HAP-1 (cell line): ENCODE measurements around the gene ACOX3.
A peak's percentile ranks its signal among the peaks of the same experiment; 100 is the strongest.
"Not testable (repeated sequence)": the region's sequence is repeated elsewhere in the genome, so short reads cannot be mapped to it uniquely, and the experiment has no call there.

Experiments used
- DNase-seq, 2 experiments: peaks; one replicate each; pipeline ENCODE4 v3.0.0-alpha.2; 2016 to 2020; ENCODE audit warnings: low spot score in 2 of 2
- H3K27me3 ChIP-seq: fragments of 250-450 bp; sonication (Bioruptor Pico); 2 replicates; pipeline ENCODE4 v1.5.1; 2020; ENCODE audit warnings: low read depth, mild to moderate bottlenecking, moderate library complexity
- H3K36me3 ChIP-seq: fragments of 250-450 bp; sonication (Bioruptor Pico); replicated peaks from 2 replicates; pipeline ENCODE4 v1.5.1; 2020; ENCODE audit warnings: mild to moderate bottlenecking
- H3K4me1 ChIP-seq: fragments of 250-450 bp; sonication (Bioruptor Pico); 2 replicates; pipeline ENCODE4 v1.5.1; 2020; ENCODE audit warnings: mild to moderate bottlenecking
- H3K4me3 ChIP-seq: fragments of 250-450 bp; sonication (Bioruptor Pico); 2 replicates; pipeline ENCODE4 v1.5.1; 2020; ENCODE audit warnings: mild to moderate bottlenecking, moderate library complexity
- H3K9me3 ChIP-seq: fragments of 250-450 bp; sonication (Bioruptor Pico); 2 replicates; pipeline ENCODE4 v1.5.1; 2020; ENCODE audit warnings: mild to moderate bottlenecking, moderate library complexity
- in situ Hi-C: fragments of 300-500 bp; cut with MboI; formaldehyde crosslinking; loops from 3 replicates; pipeline ENCODE4 v1.14.3; 2020; ENCODE audit warnings: low sequenced_read_pairs, inconsistent platforms, mixed read lengths

The ACOX3 gene

DNA sequence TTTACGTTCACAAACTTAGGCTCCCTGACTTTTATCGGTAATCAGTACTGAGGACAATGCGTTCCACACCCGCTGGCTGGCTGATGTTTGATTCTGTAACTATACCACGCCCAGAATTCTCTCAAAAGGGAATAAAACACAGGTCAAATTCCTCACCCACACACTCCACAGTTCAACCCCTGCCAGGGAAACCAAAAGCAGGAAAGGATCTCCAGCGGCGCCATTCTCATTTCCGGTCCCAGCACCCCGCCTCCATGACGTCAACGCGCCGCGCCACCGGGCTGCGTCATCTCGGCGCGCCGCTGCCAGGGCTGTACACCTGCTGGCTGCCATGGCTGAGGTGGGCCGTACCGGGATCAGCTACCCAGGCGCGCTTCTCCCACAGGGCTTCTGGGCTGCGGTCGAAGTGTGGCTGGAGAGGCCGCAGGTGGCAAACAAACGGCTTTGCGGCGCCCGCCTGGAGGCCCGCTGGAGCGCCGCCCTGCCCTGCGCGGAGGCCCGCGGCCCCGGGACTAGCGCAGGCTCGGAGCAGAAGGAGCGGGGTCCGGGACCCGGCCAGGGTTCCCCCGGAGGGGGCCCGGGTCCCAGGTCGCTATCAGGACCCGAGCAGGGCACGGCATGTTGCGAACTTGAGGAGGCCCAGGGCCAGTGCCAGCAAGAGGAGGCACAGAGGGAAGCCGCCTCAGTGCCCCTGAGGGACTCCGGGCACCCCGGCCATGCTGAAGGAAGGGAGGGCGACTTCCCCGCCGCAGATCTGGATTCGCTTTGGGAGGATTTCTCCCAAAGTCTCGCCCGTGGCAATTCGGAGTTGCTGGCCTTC lies at the start of gene ACOX3, which contains the start of gene TRMT44:
Gene ACOX3, minus strand, starts transcription at position 232 of the 820 bp plus-strand sequence. CDS start 24,202 bp downstream, outside the sequence.
Gene TRMT44, plus strand, starts transcription at position 286 of the 820 bp plus-strand sequence. Its CDS starts 46 bp downstream, at position 332.
- Histone ChIP-seq H3K9me3 (no peaks in the 10 kb centered on the region; the same call in 1 of the 2 replicates), H3K27me3 (no peaks in the 10 kb centered on the region), H3K4me3 (peak within 1 kb of the TSS; percentile 80), H3K36me3 (no peaks in the 10 kb centered on the region; the same call in 1 of the 2 replicates), H3K4me1 (peaks cover 8% of the 10 kb centered on the region; the same call in 1 of the 2 replicates)
- in situ Hi-C loops = no loop called here
- peak; percentile 69 to 92 for DNase-seq

DNA sequence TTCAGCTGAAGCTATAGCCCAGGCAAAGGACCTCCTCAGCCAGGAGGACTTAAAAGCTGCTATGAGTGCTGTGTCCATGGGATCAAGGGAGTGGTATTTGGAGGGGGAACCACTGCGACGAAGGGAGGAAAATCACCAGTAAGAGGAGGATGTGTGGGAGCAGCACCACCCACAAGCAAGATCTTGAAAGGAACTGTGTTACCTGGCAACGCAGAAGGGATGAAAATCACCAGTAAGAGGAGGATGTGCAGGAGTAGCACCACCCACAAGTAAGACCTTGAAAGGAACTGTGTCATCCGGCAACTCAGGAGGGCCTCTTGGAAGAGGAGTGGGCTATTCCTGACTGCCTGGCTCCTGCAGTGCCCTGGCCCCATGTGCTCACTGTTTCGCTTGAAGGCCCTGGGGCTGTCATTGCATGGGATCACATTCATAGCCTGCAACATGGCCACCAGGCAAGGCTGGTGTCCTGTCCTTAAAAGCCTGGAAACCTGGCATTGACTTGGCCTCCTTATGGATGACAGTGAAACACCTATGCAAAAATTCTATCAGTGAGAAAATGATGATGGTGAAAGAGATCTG lies 48.4 kb upstream of the ACOX3 start:
- no peaks in the 10 kb centered on the region for H3K9me3 ChIP-seq
- H3K36me3 ChIP-seq = no peaks in the 10 kb centered on the region
- in situ Hi-C loops = no loop called here
- peaks cover 8% of the 10 kb centered on the region for H3K4me1 ChIP-seq
- no peak overlapping the region for H3K4me3 ChIP-seq
- DNase-seq = no peak
- H3K27me3 ChIP-seq = no peaks in the 10 kb centered on the region

DNA sequence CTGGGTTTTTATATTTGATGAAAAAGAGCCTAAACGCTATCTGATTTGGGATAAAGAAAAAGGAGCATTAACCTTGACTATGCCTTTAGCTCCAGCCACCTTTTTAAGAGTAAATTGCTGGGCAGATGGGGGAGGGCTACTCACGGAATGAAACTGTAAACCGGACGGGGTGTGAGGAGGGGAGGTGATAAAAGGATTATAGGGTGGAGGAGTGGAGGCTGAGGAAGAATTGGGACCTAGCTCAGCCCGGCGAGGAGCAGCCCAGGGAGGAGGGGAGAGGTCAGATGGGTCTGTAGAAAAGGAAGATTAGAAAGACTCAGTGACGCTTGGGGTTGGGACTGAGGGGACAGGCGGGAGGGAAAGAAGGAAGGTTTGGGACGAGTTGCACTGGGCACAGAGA lies 46.1 kb upstream of the ACOX3 start:
- H3K4me1 ChIP-seq, H3K9me3 ChIP-seq, H3K4me3 ChIP-seq, DNase-seq, H3K27me3 ChIP-seq, H3K36me3 ChIP-seq, in situ Hi-C loops: not testable (repeated sequence)

DNA sequence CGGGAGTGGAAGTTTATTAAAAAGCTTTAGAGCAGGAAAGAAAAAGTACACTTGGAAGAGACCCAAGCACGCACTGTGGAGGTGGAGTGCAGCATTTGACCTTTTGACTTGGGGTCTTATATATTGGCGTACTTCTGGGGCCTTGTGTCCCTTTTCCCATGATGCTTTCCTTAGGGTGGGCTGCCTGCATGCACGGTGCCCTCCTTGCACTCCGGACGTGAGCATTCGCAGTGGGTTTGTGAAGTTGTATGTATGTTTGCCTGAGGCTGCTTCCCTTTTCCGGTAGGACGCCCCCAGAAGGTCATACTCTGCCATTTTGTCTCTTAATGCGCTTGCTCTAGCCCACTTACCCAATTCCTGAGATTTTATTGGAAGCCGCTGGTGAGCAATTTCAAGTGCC lies 39.7 kb upstream of the ACOX3 start:
- in situ Hi-C loops = no loop called here
- no peaks in the 10 kb centered on the region for H3K27me3 ChIP-seq
- no peak overlapping the region for H3K4me3 ChIP-seq
- no peak for DNase-seq
- H3K36me3 ChIP-seq = peaks cover 3% of the 10 kb centered on the region; the same call in 1 of the 2 replicates
- peaks cover 10% of the 10 kb centered on the region for H3K4me1 ChIP-seq
- no peaks in the 10 kb centered on the region for H3K9me3 ChIP-seq

DNA sequence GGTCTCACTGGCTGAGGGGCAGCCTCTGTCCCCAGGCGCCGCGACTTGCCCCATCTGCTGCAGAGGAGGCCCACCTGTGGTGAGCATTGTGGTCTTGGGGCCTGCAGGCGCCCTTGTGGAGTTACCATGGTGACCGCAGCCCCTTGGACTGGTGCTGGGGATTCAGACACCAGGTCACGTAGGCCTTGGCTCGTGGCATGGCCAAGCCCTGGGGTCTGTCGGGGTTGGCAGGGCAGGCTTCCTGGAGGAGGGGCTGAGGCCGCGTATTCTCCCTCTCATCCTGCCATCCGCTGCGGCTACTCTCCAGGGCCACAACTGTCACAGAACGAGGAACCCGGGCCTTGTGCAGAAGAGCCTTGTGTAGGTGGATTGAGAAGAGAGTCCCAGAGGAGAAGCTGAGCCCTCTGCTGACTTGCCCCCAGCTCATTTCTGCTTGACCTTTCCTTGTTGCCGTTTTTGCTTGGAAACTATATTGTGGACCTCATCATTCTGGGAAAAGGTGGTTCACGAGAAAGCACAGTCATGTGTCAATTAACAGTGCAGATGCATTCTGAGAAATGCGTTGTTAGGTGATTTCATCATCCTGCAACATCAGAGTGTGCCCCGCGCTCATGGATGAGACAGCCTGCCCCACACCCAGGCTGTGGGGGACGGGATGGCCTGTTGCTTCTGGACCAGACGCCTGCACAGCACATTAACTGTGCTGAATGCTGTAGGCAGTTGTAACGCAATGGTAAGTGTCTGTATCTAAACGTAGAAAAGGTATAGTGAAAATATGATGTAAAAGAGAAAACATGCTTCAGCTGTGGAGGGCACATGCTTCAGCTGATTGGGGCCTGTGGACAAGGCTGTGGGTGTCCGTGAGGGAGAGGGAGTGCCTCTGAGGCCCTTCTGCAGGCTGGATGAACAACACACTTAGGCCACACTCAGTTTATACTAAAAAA lies 38.5 kb upstream of the ACOX3 start:
- in situ Hi-C loops = loop anchor here (10.0 kb wide), 1 partner anchor 116 kb away; the partner anchor contains the start of gene CPZ
- Histone ChIP-seq H3K4me1 (peaks cover 10% of the 10 kb centered on the region), H3K27me3 (no peaks in the 10 kb centered on the region), H3K9me3 (no peaks in the 10 kb centered on the region), H3K4me3 (no peak overlapping the region), H3K36me3 (peaks cover 3% of the 10 kb centered on the region; the same call in 1 of the 2 replicates)
- DNase-seq = no peak

DNA sequence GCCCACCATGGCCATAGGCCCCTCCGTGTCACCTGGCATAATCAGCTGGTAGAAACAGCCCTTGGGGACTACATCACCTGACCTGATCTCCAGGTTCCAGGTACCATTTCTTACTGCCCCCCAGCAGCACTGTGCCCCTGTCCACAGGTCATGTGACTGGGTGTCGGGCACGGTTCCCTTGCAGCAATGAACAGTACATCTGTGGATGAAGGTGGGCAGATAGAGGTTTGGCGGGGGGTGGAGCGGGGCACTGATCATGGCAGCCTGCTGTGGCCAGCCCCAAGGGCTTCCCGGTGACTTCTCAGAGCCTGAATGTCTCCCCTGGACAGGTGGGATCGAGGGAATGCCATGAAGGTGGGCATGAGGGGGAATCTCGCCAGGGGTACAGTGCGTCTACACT lies 37.8 kb upstream of the ACOX3 start:
- Histone ChIP-seq H3K9me3 (no peaks in the 10 kb centered on the region), H3K4me3 (no peak overlapping the region), H3K36me3 (peaks cover 3% of the 10 kb centered on the region; the same call in 1 of the 2 replicates), H3K4me1 (peaks cover 10% of the 10 kb centered on the region), H3K27me3 (no peaks in the 10 kb centered on the region)
- no peak for DNase-seq
- in situ Hi-C loops = loop anchor here (10.0 kb wide), 1 partner anchor 116 kb away; the partner anchor contains the start of gene CPZ

DNA sequence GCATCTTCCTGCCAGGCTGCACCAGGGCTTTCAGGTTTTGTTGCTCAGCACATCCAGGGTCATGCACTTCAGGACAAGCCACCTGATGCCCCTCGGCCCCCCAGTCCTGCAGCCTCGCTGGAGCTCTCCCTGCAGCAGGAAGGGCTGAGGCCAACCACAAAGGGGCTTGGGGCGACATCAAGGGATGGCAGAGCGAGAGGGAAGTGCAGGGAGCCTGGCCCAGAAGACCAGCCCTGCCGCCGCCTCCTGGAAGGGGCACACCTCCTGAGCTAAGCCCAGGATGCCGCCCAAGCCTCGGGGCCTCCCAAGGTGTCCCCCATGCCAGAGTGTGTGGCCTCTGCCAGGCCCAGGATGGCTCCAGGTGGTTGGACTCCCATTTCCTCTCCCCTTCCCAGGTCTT lies 37.2 kb upstream of the ACOX3 start:
- no peaks in the 10 kb centered on the region for H3K9me3 ChIP-seq
- in situ Hi-C loops = loop anchor here (10.0 kb wide), 1 partner anchor 117 kb away; the partner anchor contains the start of gene CPZ
- H3K4me1 ChIP-seq = peaks cover 10% of the 10 kb centered on the region
- H3K36me3 ChIP-seq = peaks cover 3% of the 10 kb centered on the region; the same call in 1 of the 2 replicates
- no peak for DNase-seq
- no peaks in the 10 kb centered on the region for H3K27me3 ChIP-seq
- no peak overlapping the region for H3K4me3 ChIP-seq

DNA sequence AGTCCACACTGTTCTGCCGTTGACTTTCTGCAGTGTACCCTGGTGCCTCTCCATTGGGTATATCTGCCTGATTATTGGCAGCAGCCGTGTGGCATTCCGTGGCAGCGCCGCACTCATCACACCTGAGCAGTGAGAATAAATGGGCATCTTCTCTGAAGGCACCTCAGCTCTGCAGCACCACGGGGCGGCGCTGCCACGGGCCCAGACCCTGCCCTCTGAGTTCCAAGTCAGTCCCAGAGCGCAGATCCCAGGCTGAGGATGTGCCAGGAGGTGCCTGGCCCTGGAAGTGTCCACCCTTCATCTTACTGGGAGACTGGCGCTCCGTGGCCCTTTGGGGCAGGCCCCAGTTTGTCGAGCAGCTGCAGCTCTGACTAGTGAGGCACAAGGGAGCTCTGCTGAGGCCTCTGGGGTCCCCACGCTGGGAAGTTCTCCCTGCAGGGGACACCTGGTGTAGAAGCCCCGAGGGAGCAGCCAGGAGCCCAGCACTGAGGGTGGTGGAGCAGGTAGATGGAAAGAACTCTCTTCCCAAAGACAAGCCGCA lies 36.6 kb upstream of the ACOX3 start:
- H3K36me3 ChIP-seq = peaks cover 3% of the 10 kb centered on the region; the same call in 1 of the 2 replicates
- H3K27me3 ChIP-seq = no peaks in the 10 kb centered on the region
- H3K9me3 ChIP-seq = no peaks in the 10 kb centered on the region
- H3K4me3 ChIP-seq = no peak overlapping the region
- in situ Hi-C loops = loop anchor here (10.0 kb wide), 1 partner anchor 118 kb away; the partner anchor contains the start of gene CPZ
- H3K4me1 ChIP-seq = peaks cover 10% of the 10 kb centered on the region
- no peak for DNase-seq

DNA sequence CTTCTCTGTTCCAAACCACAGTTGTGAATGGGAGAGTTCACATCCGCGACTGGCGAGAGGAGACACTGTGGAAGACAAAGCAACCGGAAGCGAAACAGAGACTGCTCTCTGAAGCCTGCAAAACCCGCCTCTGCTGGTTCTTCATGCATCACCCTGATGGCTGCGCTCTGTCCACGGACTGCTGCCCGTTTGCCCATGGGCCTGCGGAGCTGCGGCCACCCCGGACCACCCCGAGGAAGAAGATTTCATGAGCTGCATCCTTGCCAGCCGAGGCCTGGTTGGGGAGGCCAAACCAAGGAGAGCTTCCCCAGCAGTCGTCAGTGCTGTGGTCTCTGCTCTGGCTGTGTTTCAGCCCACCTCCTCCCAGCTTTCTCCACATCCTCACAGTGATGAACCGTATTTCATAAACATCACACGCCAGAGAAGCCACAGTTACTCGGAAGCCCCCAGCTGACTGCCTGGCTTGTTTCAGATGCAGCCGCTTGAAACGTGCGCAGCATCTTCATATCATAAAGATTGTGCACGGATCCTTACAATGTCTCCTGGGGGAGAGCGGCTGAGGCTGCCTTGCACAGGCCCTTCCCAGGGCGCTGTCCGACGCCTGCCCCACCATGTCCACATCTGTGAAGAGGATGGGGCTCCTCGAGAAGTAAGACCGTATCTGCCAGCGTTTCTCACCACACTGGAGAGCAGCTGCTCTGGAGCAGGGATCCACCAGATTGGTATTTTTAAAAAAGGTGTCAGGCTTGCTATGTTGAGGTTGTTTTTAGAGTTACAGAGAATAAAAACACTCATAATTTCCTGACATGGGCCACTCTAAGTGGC lies 35.4 kb upstream of the ACOX3 start:
- H3K27me3 ChIP-seq = no peaks in the 10 kb centered on the region
- no peak overlapping the region for H3K4me3 ChIP-seq
- in situ Hi-C loops = loop anchor here (10.0 kb wide), 1 partner anchor 119 kb away; the partner anchor contains the start of gene CPZ
- no peaks in the 10 kb centered on the region for H3K9me3 ChIP-seq
- no peak for DNase-seq
- peaks cover 3% of the 10 kb centered on the region; the same call in 1 of the 2 replicates for H3K36me3 ChIP-seq
- H3K4me1 ChIP-seq = peaks cover 5% of the 10 kb centered on the region

DNA sequence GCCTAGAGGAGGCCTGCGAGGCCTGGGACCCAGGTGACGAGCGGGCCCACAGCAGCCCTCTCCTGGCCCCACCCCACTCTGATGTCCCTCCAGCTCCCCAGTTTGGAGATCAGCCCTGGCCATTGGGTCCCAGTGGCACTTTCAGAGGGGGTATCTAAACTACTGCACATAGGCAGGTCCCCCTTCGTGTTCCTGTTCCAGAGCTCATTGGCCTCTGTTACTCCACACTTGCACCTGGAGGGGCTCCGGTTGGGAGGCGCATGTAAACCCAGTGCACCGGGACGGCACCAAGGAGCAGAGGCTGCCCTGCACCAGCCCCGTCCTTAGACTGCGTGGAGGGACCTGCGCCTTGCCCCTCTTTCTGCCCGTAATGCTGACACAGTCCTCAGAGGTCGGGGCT lies 34.3 kb upstream of the ACOX3 start:
- Histone ChIP-seq H3K36me3 (peaks cover 6% of the 10 kb centered on the region), H3K4me3 (no peak overlapping the region), H3K4me1 (no peaks in the 10 kb centered on the region), H3K27me3 (no peaks in the 10 kb centered on the region), H3K9me3 (no peaks in the 10 kb centered on the region)
- in situ Hi-C loops = loop anchor here (10.0 kb wide), 1 partner anchor 120 kb away; the partner anchor contains the start of gene CPZ
- no peak for DNase-seq

DNA sequence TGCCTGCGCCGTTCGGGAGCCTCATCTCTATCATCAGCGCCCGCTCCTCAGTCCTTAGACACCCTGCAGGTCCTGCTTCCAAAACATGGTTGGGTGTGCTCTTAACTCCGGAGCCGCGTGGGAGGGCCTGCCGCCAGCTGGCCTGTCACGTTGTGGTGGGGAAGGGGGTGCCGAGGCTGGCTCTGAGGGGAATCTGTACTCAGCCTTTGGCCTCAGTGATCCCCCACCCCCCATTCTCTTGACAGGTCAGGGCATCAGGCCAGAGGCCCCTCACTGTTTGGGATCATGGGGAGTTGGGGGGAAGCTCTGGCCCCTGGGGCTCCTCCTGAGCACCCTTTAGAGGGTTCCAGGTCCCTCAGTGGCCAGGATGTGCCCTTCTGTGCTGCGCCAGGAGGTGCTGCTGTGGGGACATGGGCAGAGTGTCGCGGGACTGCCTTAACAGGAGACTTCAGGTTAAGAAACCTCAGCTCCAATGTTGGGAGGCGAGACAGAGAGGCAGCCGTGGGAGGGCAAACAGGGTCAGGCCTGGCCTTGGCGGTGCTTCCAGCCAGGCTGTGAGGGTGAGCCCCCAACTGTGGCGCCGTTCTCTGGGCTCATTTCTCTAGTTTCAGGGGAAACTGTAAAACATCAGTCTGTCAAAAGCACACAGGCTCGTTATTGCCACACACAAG lies 33.5 kb upstream of the ACOX3 start:
- no peak for DNase-seq
- in situ Hi-C loops = loop anchor here (10.0 kb wide), 1 partner anchor 121 kb away; the partner anchor contains the start of gene CPZ
- Histone ChIP-seq H3K4me3 (no peak overlapping the region), H3K36me3 (peaks cover 13% of the 10 kb centered on the region), H3K27me3 (no peaks in the 10 kb centered on the region), H3K9me3 (no peaks in the 10 kb centered on the region), H3K4me1 (no peaks in the 10 kb centered on the region)
